Astrocyte of the spinal cord (primary cell): ENCODE measurements around the gene CASR.
"Not testable (repeated sequence)": the region's sequence is repeated elsewhere in the genome, so short reads cannot be mapped to it uniquely, and the experiment has no call there.

Experiments used
- DNase-seq: peaks from one replicate; pipeline ENCODE4 v3.0.0; 2011; ENCODE audit warnings: low read depth, low spot score
- H3K4me3 ChIP-seq: 2 replicates; pipeline ENCODE4 v1.5.1; 2011; ENCODE audit warnings: low read depth, mild to moderate bottlenecking, low read length, moderate library complexity
- CTCF ChIP-seq: IDR thresholded peaks from 2 replicates; pipeline ENCODE4 v1.5.1; 2012; ENCODE audit warnings: low read depth, mild to moderate bottlenecking, low read length, inconsistent platforms
- in situ Hi-C: cut with HindIII; loops from 2 replicates; pipeline ENCODE4 v1.10.0; 2017; ENCODE audit warnings: low sequenced_read_pairs

Gene CASR

GRCh38 chr3:122183521-122183892 is at the start of gene CASR:
Gene CASR, plus strand, starts transcription at chr3:122183668. Its CDS starts 70,522 bp downstream, at chr3:122254190.
- in situ Hi-C loops: no loop called here
- DNase-seq: no peak
- TF ChIP-seq CTCF: no peak
- no peak within 1 kb of the TSS for H3K4me3 ChIP-seq

- DNase-seq: no peak
- in situ Hi-C loops: no loop called here
- no peak for TF ChIP-seq CTCF
- H3K4me3 ChIP-seq: no peak overlapping the region
Measured at GRCh38 chr3:122146466-122146865, 37.0 kb upstream of the CASR start.

GRCh38 chr3:122148941-122149627 is 34.4 kb upstream of the CASR start:
- TF ChIP-seq CTCF: no peak
- no peak overlapping the region for H3K4me3 ChIP-seq
- DNase-seq: no peak
- in situ Hi-C loops: no loop called here

GRCh38 chr3:122151480-122151879 is 32.0 kb upstream of the CASR start:
- no peak for TF ChIP-seq CTCF
- H3K4me3 ChIP-seq: no peak overlapping the region
- in situ Hi-C loops: no loop called here
- DNase-seq: no peak

GRCh38 chr3:122164983-122165382 is 18.5 kb upstream of the CASR start:
- in situ Hi-C loops, DNase-seq: not testable (repeated sequence)

GRCh38 chr3:122167630-122168029 is 15.8 kb upstream of the CASR start:
- in situ Hi-C loops: no loop called here
- no peak for TF ChIP-seq CTCF
- no peak for DNase-seq
- H3K4me3 ChIP-seq: no peak overlapping the region

More at GRCh38 chr3:122164983-122165382, 18.5 kb upstream of the CASR start:
- not testable (repeated sequence) for H3K4me3 ChIP-seq

GRCh38 chr3:122168044-122168443 is 15.4 kb upstream of the CASR start:
- DNase-seq: no peak
- no peak for TF ChIP-seq CTCF
- H3K4me3 ChIP-seq: no peak overlapping the region
- in situ Hi-C loops: no loop called here
